AG09319 (cell line): ENCODE results near the gene SLC25A45.

Experiments used
- DNase-seq: peaks from one replicate; pipeline ENCODE4 v3.0.0-alpha.2; 2010; ENCODE audit warnings: low read depth; ENCODE audit errors: extremely low read depth
- CTCF ChIP-seq: IDR thresholded peaks from 2 replicates; pipeline ENCODE4 v1.5.1; 2011; ENCODE audit warnings: low read depth, mild to moderate bottlenecking, inconsistent platforms, low read length, moderate library complexity

Gene SLC25A45

GRCh38 chr11:65382033-65382803 lies at the start of gene SLC25A45:
TSS of gene SLC25A45 (minus strand) at chr11:65382646. CDS start at chr11:65381951, 695 bp downstream.
- peak; percentile 77 for TF ChIP-seq CTCF
- DNase-seq, result peak; percentile 95

- DNase-seq, result no peak
- TF ChIP-seq CTCF, result no peak
Measured at GRCh38 chr11:65431451-65432099, 49.1 kb upstream of the SLC25A45 start.

- no peak for DNase-seq
Measured at GRCh38 chr11:65430406-65431217, 48.2 kb upstream of the SLC25A45 start.

GRCh38 chr11:65429724-65430405 lies 47.4 kb upstream of the SLC25A45 start:
- DNase-seq, result peak; percentile 79
- no peak for TF ChIP-seq CTCF

More at GRCh38 chr11:65430406-65431217, 48.2 kb upstream of the SLC25A45 start:
- no peak for TF ChIP-seq CTCF

- DNase-seq, result no peak
- no peak for TF ChIP-seq CTCF
Measured at GRCh38 chr11:65429068-65429681, 46.7 kb upstream of the SLC25A45 start.

GRCh38 chr11:65428578-65429067 lies 46.2 kb upstream of the SLC25A45 start:
- TF ChIP-seq CTCF, result no peak
- no peak for DNase-seq
